ENCODE data around the gene HDC. TPM values are rescaled to one million over a fixed set of nuclear protein-coding genes. Genes with fewer than 3 reads are reported as not detected.

The HDC gene
- total RNA-seq, 1 experiment from 2014 or later: not detected

- Histone ChIP-seq H4K20me1 (ENCODE audit: insufficient read depth) (no peaks in the 10 kb centered on the region), H3K36me3 (ENCODE audit: control insufficient read depth in 1 of 2, insufficient read depth in 2 of 2, low read length in 2 of 2) (no peaks in the 10 kb centered on the region; a peak in 1 of 4 replicates), H3K9me2 (ENCODE audit: insufficient read depth) (no peaks in the 10 kb centered on the region), H3K4me3 (replicated peaks in 1 of 2; ENCODE audit: low read depth in 1 of 2, low read length in 2 of 2) (no peak overlapping the region), H2AFZ (ENCODE audit: low read depth, low read length, poor library complexity, severe bottlenecking) (no peak overlapping the region), H3K27ac (ENCODE audit: low read depth, low read length) (no peak overlapping the region), H3K9ac (ENCODE audit: low read length) (no peak overlapping the region), H3K9me3 (ENCODE audit: control insufficient read depth in 1 of 2, insufficient read depth in 1 of 2, low read depth in 1 of 2, low read length in 2 of 2) (no peaks in the 10 kb centered on the region), H3K27me3 (ENCODE audit: insufficient read depth, low read length) (no peaks in the 10 kb centered on the region), H3K79me2 (ENCODE audit: insufficient read depth, low read length) (no peaks in the 10 kb centered on the region), H3K4me2 (ENCODE audit: low read length) (no peak overlapping the region), H3K4me1 (ENCODE audit: control insufficient read depth in 1 of 2, insufficient read depth in 2 of 2, low read length in 2 of 2) (no peaks in the 10 kb centered on the region; a peak in 1 of 4 replicates)
- ATAC-seq (no peak), DNase-seq (ENCODE audit: low read depth, low spot score) (no peak)
- ChIA-PET POLR2A (no interaction called here), CTCF (no interaction called here), RAD21 (ENCODE audit: low non-redundant PET in 1 of 2, low total read pairs in 2 of 2, uncharacterized antibody in 2 of 2, unreplicated experiment in 2 of 2) (no interaction called here)
- no peak for TF ChIP-seq SP1 (IDR thresholded peaks at IDR 0.05; ENCODE audit: low read depth)
- no peak for TF ChIP-seq CEBPB (IDR thresholded peaks at IDR 0.05; ENCODE audit: low read depth)
- TF ChIP-seq YY1 (IDR thresholded peaks at IDR 0.05; ENCODE audit: extremely low read depth, insufficient replicate concordance, low read depth, low read length): no peak
- TF ChIP-seq POLR2A (IDR thresholded peaks at IDR 0.05; ENCODE audit: borderline replicate concordance, extremely low read depth, insufficient read depth, insufficient read length): no peak
- no peak for TF ChIP-seq EZH2phosphoT487 (IDR thresholded peaks at IDR 0.05; ENCODE audit: borderline replicate concordance)
- no peak for TF ChIP-seq SRF (IDR thresholded peaks at IDR 0.05; ENCODE audit: low read depth)
- no peak for TF ChIP-seq ZBTB33 (IDR thresholded peaks at IDR 0.05; ENCODE audit: extremely low read depth, insufficient replicate concordance, low read length)
- TF ChIP-seq EGR1 (IDR thresholded peaks at IDR 0.05; ENCODE audit: low read depth): no peak
- BruUV-seq (replicated peaks): no TSS peak
- intact Hi-C loops (cut with micrococcal nuclease): no loop called here
Measured at GRCh38 chr15:50224606-50225005, 40.9 kb downstream of the HDC start.

- no peak for ATAC-seq
- DNase-seq (ENCODE audit: low read depth, low spot score): no peak
- H3K36me3 ChIP-seq (ENCODE audit: control insufficient read depth in 1 of 2, insufficient read depth in 2 of 2, low read length in 2 of 2): no peaks in the 10 kb centered on the region
- no peak for TF ChIP-seq FOSL1 (IDR thresholded peaks at IDR 0.05; ENCODE audit: low read depth)
- TF ChIP-seq ELF1 (IDR thresholded peaks at IDR 0.05; ENCODE audit: borderline replicate concordance, low read depth): no peak
- TF ChIP-seq CBX3 (IDR thresholded peaks at IDR 0.05; ENCODE audit: low read depth): no peak
- TF ChIP-seq SIN3A (IDR thresholded peaks at IDR 0.05; ENCODE audit: low read depth): no peak
- TF ChIP-seq CEBPB (IDR thresholded peaks at IDR 0.05; ENCODE audit: low read depth): no peak
- TF ChIP-seq TCF7L2 (IDR thresholded peaks at IDR 0.05; ENCODE audit: borderline replicate concordance, extremely low read depth, insufficient read depth, insufficient read length): no peak
- no peak for TF ChIP-seq SP1 (IDR thresholded peaks at IDR 0.05; ENCODE audit: low read depth)
- no peak for TF ChIP-seq MAX (IDR thresholded peaks at IDR 0.05)
- TF ChIP-seq EZH2 (IDR thresholded peaks at IDR 0.05): no peak
- TF ChIP-seq EZH2phosphoT487 (IDR thresholded peaks at IDR 0.05; ENCODE audit: borderline replicate concordance): no peak
- no peak for TF ChIP-seq POLR2AphosphoS5 (IDR thresholded peaks at IDR 0.05; ENCODE audit: low read depth, low read length)
- TF ChIP-seq ZFX (IDR thresholded peaks at IDR 0.05): no peak
- no peak for TF ChIP-seq ZNF274 (IDR thresholded peaks at IDR 0.05; ENCODE audit: low read depth, low read length)
- TF ChIP-seq CTCF (IDR thresholded peaks at IDR 0.05 in 2 of 3, conservative IDR thresholded peaks at IDR 0.05 in 1 of 3; ENCODE audit: borderline replicate concordance in 1 of 3, insufficient read depth in 1 of 3, low read depth in 2 of 3, low read length in 2 of 3): no peak
- TF ChIP-seq SRF (IDR thresholded peaks at IDR 0.05; ENCODE audit: low read depth): no peak
- H3K9me3 ChIP-seq (ENCODE audit: control insufficient read depth in 1 of 2, insufficient read depth in 1 of 2, low read depth in 1 of 2, low read length in 2 of 2): no peaks in the 10 kb centered on the region
- H3K9me2 ChIP-seq (ENCODE audit: insufficient read depth): no peaks in the 10 kb centered on the region
- H3K4me3 ChIP-seq (replicated peaks in 1 of 2; ENCODE audit: low read depth in 1 of 2, low read length in 2 of 2): no peak overlapping the region
- BruUV-seq (replicated peaks): no TSS peak
- RAD21 ChIA-PET (ENCODE audit: low non-redundant PET in 1 of 2, low total read pairs in 2 of 2, uncharacterized antibody in 2 of 2, unreplicated experiment in 2 of 2): no interaction called here
- H3K9ac ChIP-seq (ENCODE audit: low read length): no peak overlapping the region
- POLR2A ChIA-PET: no interaction called here
- no peak overlapping the region for H2AFZ ChIP-seq (ENCODE audit: low read depth, low read length, poor library complexity, severe bottlenecking)
- no peaks in the 10 kb centered on the region for H3K79me2 ChIP-seq (ENCODE audit: insufficient read depth, low read length)
- intact Hi-C loops (cut with micrococcal nuclease): no loop called here
- H4K20me1 ChIP-seq (ENCODE audit: insufficient read depth): no peaks in the 10 kb centered on the region
- H3K4me1 ChIP-seq (ENCODE audit: control insufficient read depth in 1 of 2, insufficient read depth in 2 of 2, low read length in 2 of 2): no peaks in the 10 kb centered on the region; a peak in 1 of 4 replicates
- H3K27me3 ChIP-seq (ENCODE audit: insufficient read depth, low read length): no peaks in the 10 kb centered on the region
- H3K27ac ChIP-seq (ENCODE audit: low read depth, low read length): no peak overlapping the region
- CTCF ChIA-PET: no interaction called here
- H3K4me2 ChIP-seq (ENCODE audit: low read length): no peak overlapping the region
Measured at GRCh38 chr15:50222181-50222580, 43.3 kb downstream of the HDC start.
